Measurements from ENCODE around the gene ACTN1.

ACTN1 gene

DNA sequence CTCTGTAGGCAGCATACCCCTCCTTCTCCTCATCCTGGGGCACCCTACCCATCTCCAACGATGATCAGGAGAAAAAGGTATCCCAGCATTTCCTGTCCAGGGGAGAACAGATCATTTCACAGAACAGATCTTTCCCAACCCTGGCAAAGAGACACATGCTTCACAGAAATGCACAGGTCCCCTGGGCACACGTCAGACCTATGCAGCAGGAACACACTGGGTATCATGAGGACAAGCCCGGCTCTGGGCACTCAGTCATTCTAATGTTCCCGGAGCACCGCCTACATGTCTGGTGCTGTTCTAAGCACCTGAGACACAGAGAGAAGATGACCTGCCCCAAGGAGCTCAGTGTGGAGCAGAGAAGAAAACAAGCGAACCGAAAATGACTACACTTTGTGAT, 56.2 kb downstream of the ACTN1 start:
- Histone ChIP-seq H3K4me3 (ENCODE audit: low read depth, low read length) (no peak overlapping the region), H3K14ac (ENCODE audit: low read length) (peak overlapping the region; percentile 69), H2BK120ac (ENCODE audit: insufficient read depth, low read length, poor library complexity) (peak overlapping the region; percentile 3), H2AFZ (ENCODE audit: insufficient read depth, low read length, poor library complexity) (no peak overlapping the region), H2AK5ac (ENCODE audit: low read length) (peak overlapping the region; percentile 20), H2BK5ac (ENCODE audit: low read depth, low read length, poor library complexity) (peak overlapping the region; percentile 57), H4K91ac (ENCODE audit: low read depth, low read length) (peak overlapping the region; percentile 69), H3K36me3 (ENCODE audit: control insufficient read depth in 1 of 2, insufficient read depth in 2 of 2, low read length in 2 of 2) (peaks cover 55 to 62% of the 10 kb centered on the region in 2 experiments), H3K79me2 (ENCODE audit: control insufficient read depth, insufficient read depth, low read length, poor library complexity) (peaks cover 18% of the 10 kb centered on the region), H3K4me1 (ENCODE audit: control insufficient read depth in 1 of 2, insufficient read depth in 2 of 2, low read length in 2 of 2) (peaks cover 33% of the 10 kb centered on the region in 2 experiments), H3K23ac (ENCODE audit: low read length) (no peak overlapping the region), H3K9ac (ENCODE audit: low read length) (no peak overlapping the region), H2BK12ac (ENCODE audit: low read length) (peak overlapping the region; percentile 51), H3K4ac (ENCODE audit: low read depth, low read length) (peak overlapping the region; percentile 35), H3K4me2 (ENCODE audit: low read length) (no peak overlapping the region), H3K27me3 (ENCODE audit: insufficient read depth, low read length) (no peaks in the 10 kb centered on the region), H3K18ac (ENCODE audit: low read length) (peak overlapping the region; percentile 63), H4K8ac (ENCODE audit: low read depth, low read length) (peak overlapping the region; percentile 44), H3K79me1 (ENCODE audit: low read length) (peaks cover 29% of the 10 kb centered on the region), H3K27ac (ENCODE audit: low read depth, low read length) (peak overlapping the region; percentile 37), H3K9me3 (ENCODE audit: insufficient read depth, low read depth, low read length) (peaks cover 8% of the 10 kb centered on the region), H4K12ac (ENCODE audit: low read depth, low read length) (no peak overlapping the region)
- DNase-seq: no peak
- WGBS (ENCODE audit: extremely low coverage, insufficient coverage, insufficient read length): no CpG with 5 or more reads among the region's 7 CpGs

DNA sequence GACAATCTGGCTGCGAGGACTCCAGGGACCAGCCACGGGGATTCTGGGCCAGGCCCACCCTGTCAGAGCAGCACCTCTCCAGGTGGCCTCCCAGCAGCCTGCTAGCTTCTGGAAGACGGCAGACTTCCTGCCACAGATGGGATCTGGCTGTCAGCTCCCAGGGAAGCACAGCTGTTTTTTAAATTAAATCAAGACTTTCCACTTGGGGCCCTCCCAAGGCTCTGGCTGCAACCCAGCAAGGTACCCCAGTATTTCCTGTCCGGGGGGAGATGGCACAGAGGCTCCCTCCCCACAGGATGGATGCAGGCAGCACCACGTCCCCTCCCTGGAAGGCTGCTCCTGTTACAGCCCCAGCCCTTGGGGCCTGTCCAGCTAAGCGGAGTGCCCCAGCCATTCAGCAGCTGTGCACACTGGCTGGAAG, 56.9 kb downstream of the ACTN1 start:
- peaks cover 8% of the 10 kb centered on the region for H3K9me3 ChIP-seq (ENCODE audit: insufficient read depth, low read depth, low read length)
- WGBS (ENCODE audit: extremely low coverage, insufficient coverage, insufficient read length): no CpG with 5 or more reads among the region's 6 CpGs

DNA sequence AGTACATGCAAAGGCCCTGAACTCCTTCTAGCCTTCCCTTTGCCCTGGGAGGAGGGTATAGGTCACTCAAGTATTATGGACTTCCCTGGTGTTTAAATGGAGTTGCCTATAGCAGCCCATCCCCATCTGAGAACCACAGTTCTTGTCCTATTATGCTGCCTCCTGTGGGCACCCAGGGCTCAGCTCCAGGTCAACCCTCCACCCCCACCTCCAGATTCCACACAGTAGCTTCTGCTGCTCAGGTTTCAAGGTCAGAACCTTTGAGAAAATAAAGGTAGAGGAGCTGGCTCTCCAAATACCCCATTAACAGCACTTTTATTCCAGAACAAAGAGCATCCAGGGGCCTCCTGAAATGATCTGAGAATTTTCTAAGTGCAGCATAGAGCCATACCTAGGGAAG, 57.4 kb downstream of the ACTN1 start:
- H3K4me2 ChIP-seq (ENCODE audit: low read length): no peak overlapping the region
- H3K27me3 ChIP-seq (ENCODE audit: insufficient read depth, low read length): no peaks in the 10 kb centered on the region
- no peak for DNase-seq
- no peak overlapping the region for H4K12ac ChIP-seq (ENCODE audit: low read depth, low read length)
- H3K14ac ChIP-seq (ENCODE audit: low read length): no peak overlapping the region
- H3K4me3 ChIP-seq (ENCODE audit: low read depth, low read length): no peak overlapping the region
- H3K23ac ChIP-seq (ENCODE audit: low read length): no peak overlapping the region
- peak overlapping the region; percentile 37 for H3K27ac ChIP-seq (ENCODE audit: low read depth, low read length)
- H3K36me3 ChIP-seq (ENCODE audit: control insufficient read depth in 1 of 2, insufficient read depth in 2 of 2, low read length in 2 of 2): peaks cover 63 to 74% of the 10 kb centered on the region in 2 experiments
- H2AK5ac ChIP-seq (ENCODE audit: low read length): no peak overlapping the region
- H2BK5ac ChIP-seq (ENCODE audit: low read depth, low read length, poor library complexity): peak overlapping the region; percentile 46
- no peak overlapping the region for H2AFZ ChIP-seq (ENCODE audit: insufficient read depth, low read length, poor library complexity)
- peaks cover 33% of the 10 kb centered on the region in 2 experiments for H3K4me1 ChIP-seq (ENCODE audit: control insufficient read depth in 1 of 2, insufficient read depth in 2 of 2, low read length in 2 of 2)
- peaks cover 17% of the 10 kb centered on the region for H3K79me2 ChIP-seq (ENCODE audit: control insufficient read depth, insufficient read depth, low read length, poor library complexity)
- no peak overlapping the region for H4K91ac ChIP-seq (ENCODE audit: low read depth, low read length)
- H3K9me3 ChIP-seq (ENCODE audit: insufficient read depth, low read depth, low read length): peaks cover 8% of the 10 kb centered on the region
- peak overlapping the region; percentile 9 for H3K4ac ChIP-seq (ENCODE audit: low read depth, low read length)
- no peak overlapping the region for H2BK120ac ChIP-seq (ENCODE audit: insufficient read depth, low read length, poor library complexity)
- H3K9ac ChIP-seq (ENCODE audit: low read length): no peak overlapping the region
- H2BK12ac ChIP-seq (ENCODE audit: low read length): no peak overlapping the region
- H3K79me1 ChIP-seq (ENCODE audit: low read length): peaks cover 29% of the 10 kb centered on the region
- H4K8ac ChIP-seq (ENCODE audit: low read depth, low read length): no peak overlapping the region
- no peak overlapping the region for H3K18ac ChIP-seq (ENCODE audit: low read length)

More for the DNA sequence above, 56.9 kb downstream of the ACTN1 start:
- H3K4ac ChIP-seq (ENCODE audit: low read depth, low read length): peak overlapping the region; percentile 57
- H3K4me2 ChIP-seq (ENCODE audit: low read length): no peak overlapping the region
- peaks cover 15% of the 10 kb centered on the region for H3K79me2 ChIP-seq (ENCODE audit: control insufficient read depth, insufficient read depth, low read length, poor library complexity)
- H3K27me3 ChIP-seq (ENCODE audit: insufficient read depth, low read length): no peaks in the 10 kb centered on the region
- peak overlapping the region; percentile 56 for H4K8ac ChIP-seq (ENCODE audit: low read depth, low read length)
- H4K12ac ChIP-seq (ENCODE audit: low read depth, low read length): peak overlapping the region; percentile 49
- peaks cover 29% of the 10 kb centered on the region for H3K79me1 ChIP-seq (ENCODE audit: low read length)
- peak overlapping the region; percentile 29 for H2BK12ac ChIP-seq (ENCODE audit: low read length)
- H2BK120ac ChIP-seq (ENCODE audit: insufficient read depth, low read length, poor library complexity): peak overlapping the region; percentile 3
- H3K4me3 ChIP-seq (ENCODE audit: low read depth, low read length): no peak overlapping the region
- peak overlapping the region; percentile 21 for H3K14ac ChIP-seq (ENCODE audit: low read length)
- no peak for DNase-seq
- peak overlapping the region; percentile 46 for H2BK5ac ChIP-seq (ENCODE audit: low read depth, low read length, poor library complexity)
- peak overlapping the region; percentile 37 for H3K27ac ChIP-seq (ENCODE audit: low read depth, low read length)
- H4K91ac ChIP-seq (ENCODE audit: low read depth, low read length): peak overlapping the region; percentile 69
- no peak overlapping the region for H3K23ac ChIP-seq (ENCODE audit: low read length)
- peak overlapping the region; percentile 21 for H2AFZ ChIP-seq (ENCODE audit: insufficient read depth, low read length, poor library complexity)
- peak overlapping the region; percentile 81 for H3K18ac ChIP-seq (ENCODE audit: low read length)
- peaks cover 59 to 69% of the 10 kb centered on the region in 2 experiments for H3K36me3 ChIP-seq (ENCODE audit: control insufficient read depth in 1 of 2, insufficient read depth in 2 of 2, low read length in 2 of 2)
- peak overlapping the region; percentile 49 for H2AK5ac ChIP-seq (ENCODE audit: low read length)
- H3K9ac ChIP-seq (ENCODE audit: low read length): no peak overlapping the region
- peaks cover 33% of the 10 kb centered on the region in 2 experiments for H3K4me1 ChIP-seq (ENCODE audit: control insufficient read depth in 1 of 2, insufficient read depth in 2 of 2, low read length in 2 of 2)

DNA sequence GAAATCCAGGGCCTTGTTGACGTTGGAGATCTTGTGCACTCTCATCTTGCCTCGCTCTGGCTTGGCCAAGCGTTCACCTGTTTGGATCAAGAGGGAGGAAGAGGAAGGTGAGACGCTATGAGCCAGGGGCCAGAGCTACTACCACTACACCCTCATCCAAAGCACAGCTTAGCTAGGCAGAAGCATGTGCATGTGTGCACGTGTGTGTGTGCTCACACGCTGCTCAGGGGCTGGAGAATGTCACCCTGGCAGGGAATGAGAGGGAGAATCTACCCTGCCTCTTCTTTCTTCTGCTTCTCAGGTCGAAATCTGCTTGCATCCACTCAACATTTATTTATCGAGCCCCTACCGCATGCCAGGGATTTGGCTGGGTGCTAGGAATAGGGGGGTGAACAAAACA, 58.1 kb downstream of the ACTN1 start:
- H4K91ac ChIP-seq (ENCODE audit: low read depth, low read length): no peak overlapping the region
- no peak overlapping the region for H2BK120ac ChIP-seq (ENCODE audit: insufficient read depth, low read length, poor library complexity)
- peaks cover 69 to 75% of the 10 kb centered on the region in 2 experiments for H3K36me3 ChIP-seq (ENCODE audit: control insufficient read depth in 1 of 2, insufficient read depth in 2 of 2, low read length in 2 of 2)
- H3K79me1 ChIP-seq (ENCODE audit: low read length): peaks cover 29% of the 10 kb centered on the region
- peaks cover 33% of the 10 kb centered on the region in 2 experiments for H3K4me1 ChIP-seq (ENCODE audit: control insufficient read depth in 1 of 2, insufficient read depth in 2 of 2, low read length in 2 of 2)
- H3K9ac ChIP-seq (ENCODE audit: low read length): no peak overlapping the region
- no peak overlapping the region for H3K4me2 ChIP-seq (ENCODE audit: low read length)
- no peak overlapping the region for H3K14ac ChIP-seq (ENCODE audit: low read length)
- H3K18ac ChIP-seq (ENCODE audit: low read length): no peak overlapping the region
- no peak overlapping the region for H3K27ac ChIP-seq (ENCODE audit: low read depth, low read length)
- H4K8ac ChIP-seq (ENCODE audit: low read depth, low read length): no peak overlapping the region
- H3K23ac ChIP-seq (ENCODE audit: low read length): no peak overlapping the region
- no peak overlapping the region for H3K4ac ChIP-seq (ENCODE audit: low read depth, low read length)
- H3K79me2 ChIP-seq (ENCODE audit: control insufficient read depth, insufficient read depth, low read length, poor library complexity): peaks cover 17% of the 10 kb centered on the region
- no CpG with 5 or more reads among the region's 9 CpGs for WGBS (ENCODE audit: extremely low coverage, insufficient coverage, insufficient read length)
- no peak overlapping the region for H2AK5ac ChIP-seq (ENCODE audit: low read length)
- H3K9me3 ChIP-seq (ENCODE audit: insufficient read depth, low read depth, low read length): peaks cover 6% of the 10 kb centered on the region
- H2BK5ac ChIP-seq (ENCODE audit: low read depth, low read length, poor library complexity): no peak overlapping the region
- H4K12ac ChIP-seq (ENCODE audit: low read depth, low read length): no peak overlapping the region
- DNase-seq: no peak
- H2AFZ ChIP-seq (ENCODE audit: insufficient read depth, low read length, poor library complexity): no peak overlapping the region
- H3K27me3 ChIP-seq (ENCODE audit: insufficient read depth, low read length): no peaks in the 10 kb centered on the region
- no peak overlapping the region for H2BK12ac ChIP-seq (ENCODE audit: low read length)
- no peak overlapping the region for H3K4me3 ChIP-seq (ENCODE audit: low read depth, low read length)
